HepG2 (cell line): ENCODE measurements around the gene NIFK. TPM values are rescaled to one million over a fixed set of nuclear protein-coding genes. Genes with fewer than 3 reads are reported as not detected.

ENCODE experiments used
- ATAC-seq: fragments of 200-7000 bp; cut with Tn5 transposase; 3 replicates; pipeline ENCODE4 v1.9.1; 2020; ENCODE audit warnings: mild to moderate bottlenecking, moderate library complexity
- BruUV-seq: library from RNA; stranded (reverse); fragments of 400-500 nt; replicated peaks from 2 replicates; lab custom pipeline; 2021; lab: Mats Ljungman, UMichigan
- CTCF ChIA-PET: fragments of 300-600 bp; formaldehyde crosslinking; extraction: SDS; loops from one replicate; lab custom pipeline; 2021; ENCODE audit warnings: low total read pairs, inconsistent platforms, low intra/inter-chr PET ratio; lab: Yijun Ruan, JAX
- POLR2A ChIA-PET: fragments of 350-600 bp; sonication (Branson Sonifier 250); formaldehyde crosslinking; loops from one replicate; lab custom pipeline; 2020; ENCODE audit warnings: antibody characterized with exemption, inconsistent platforms; lab: Yijun Ruan, JAX
- DNase-seq: peaks from one replicate; pipeline ENCODE4 v3.0.0-alpha.2; 2015; ENCODE audit warnings: low spot score
- FAIRE-seq: peaks from 3 replicates; lab custom pipeline; 2011; peaks lifted over from hg19 to GRCh38; lab: Jason Lieb, UNC
- H2AFZ ChIP-seq: one replicate; pipeline ENCODE4 v1.6.1; 2011; ENCODE audit warnings: low read length, inconsistent platforms
- H3K27ac ChIP-seq: fragments of 300-600 bp; 3 replicates; pipeline ENCODE4 v1.8.0; 2011; ENCODE audit warnings: mixed run types, mild to moderate bottlenecking, mixed read lengths, low read length, inconsistent platforms; ENCODE audit not compliant: insufficient read depth; ENCODE audit errors: extremely low read length
- H3K27me3 ChIP-seq, 2 experiments: fragments of 200-600 bp in 1 of 2; 2 replicates in 1 of 2; 3 replicates in 1 of 2; pipeline versions ENCODE4 v1.6.0 to v1.8.0; 2011; ENCODE audit warnings: low read length in 2 of 2, mild to moderate bottlenecking in 2 of 2, moderate library complexity in 2 of 2, inconsistent platforms in 1 of 2; ENCODE audit not compliant: insufficient read depth in 2 of 2, control insufficient read depth in 1 of 2
- H3K36me3 ChIP-seq, 2 experiments: fragments of 200-600 bp in 1 of 2; replicated peaks in 1 of 2; 2 replicates in 1 of 2; 3 replicates in 1 of 2; pipeline versions ENCODE4 v1.5.1 to v1.8.0; 2011; ENCODE audit warnings: low read length in 2 of 2, inconsistent platforms in 1 of 2; ENCODE audit not compliant: insufficient read depth in 2 of 2, control insufficient read depth in 1 of 2
- H3K4me1 ChIP-seq: 2 replicates; pipeline ENCODE4 v1.5.1; 2012; ENCODE audit warnings: low read length, inconsistent platforms; ENCODE audit not compliant: insufficient read depth
- H3K4me2 ChIP-seq: 2 replicates; pipeline ENCODE4 v1.6.0; 2011; ENCODE audit warnings: low read depth, low read length, inconsistent platforms
- H3K4me3 ChIP-seq, 3 experiments: fragments of 200-600 bp in 1 of 3; sonication (generic), shearing (Covaris generic) in 1 of 3; replicated peaks in 1 of 3; 2 replicates each; pipeline ENCODE4 v1.5.1; 2011 to 2016; ENCODE audit warnings: low read length in 3 of 3, inconsistent platforms in 2 of 3, low read depth in 2 of 3, mild to moderate bottlenecking in 2 of 3, control low read depth in 1 of 3, mixed read lengths in 1 of 3; ENCODE audit not compliant: insufficient read depth in 1 of 3
- H3K79me2 ChIP-seq: one replicate; pipeline ENCODE4 v1.6.1; 2011; ENCODE audit warnings: low read length, inconsistent platforms; ENCODE audit not compliant: insufficient read depth
- H3K9ac ChIP-seq: 2 replicates; pipeline ENCODE4 v1.6.0; 2011; ENCODE audit warnings: mild to moderate bottlenecking, low read depth, low read length, inconsistent platforms; ENCODE audit not compliant: insufficient read depth
- H3K9me3 ChIP-seq: 2 replicates; pipeline ENCODE4 v1.5.1; 2012; ENCODE audit warnings: mild to moderate bottlenecking, low read length
- H4K20me1 ChIP-seq: 2 replicates; pipeline ENCODE4 v1.6.0; 2011; ENCODE audit warnings: inconsistent platforms, mild to moderate bottlenecking, low read length, moderate library complexity; ENCODE audit not compliant: insufficient read depth
- AGO1 ChIP-seq: fragments of 200-400 bp; formaldehyde crosslinking; IDR thresholded peaks from 2 replicates; pipeline ENCODE4 v1.6.1; 2017; ENCODE audit warnings: mild to moderate bottlenecking, low read depth, low read length, moderate library complexity; ENCODE audit not compliant: poor library complexity, severe bottlenecking
- ZNF674 ChIP-seq: sonication (generic); formaldehyde crosslinking; IDR thresholded peaks from 2 replicates; pipeline ENCODE4 v1.5.0; 2020; ENCODE audit warnings: low read depth, mild to moderate bottlenecking, missing genetic modification reagents
- ZNF724P ChIP-seq: sonication (generic); formaldehyde crosslinking; IDR thresholded peaks from 2 replicates; pipeline ENCODE4 v1.8.0; 2022; ENCODE audit warnings: missing genetic modification reagents, borderline replicate concordance
- WGBS: methylation state at CpG from one replicate; pipeline ENCODE4 v1.1.6; 2017; ENCODE audit warnings: low lambda C conversion rate; 5-methylcytosine and 5-hydroxymethylcytosine counted together
- in situ Hi-C: cut with HindIII; loops from 2 replicates; pipeline ENCODE4 v1.10.0; 2017; ENCODE audit warnings: low pct_unique_long_range_greater_than_20kb; ENCODE audit not compliant: extremely low pct_ligation_motif_present
- intact Hi-C: fragments of 100-400 bp; cut with micrococcal nuclease; formaldehyde crosslinking; loops from one replicate; pipeline ENCODE4 v1.10.0; 2022; ENCODE audit not compliant: unreplicated experiment
- polyA plus RNA-seq, 8 experiments: library from polyadenylated mRNA; depleted of rRNA in 3 of 8; stranded (reverse) in 7 of 8; unstranded in 1 of 8; fragments of >200 nt; fragmentation: Illumina TruSeq in 4 of 8; extraction: Trizol in 4 of 8; gene quantifications; 2 replicates each; pipeline versions ENCODE4 v1.2.1 to v1.2.3, GENCODE V29; 2011 to 2016; ENCODE audit warnings: low read depth in 4 of 8, missing spikeins in 1 of 8, mixed read lengths in 1 of 8; ENCODE audit not compliant: insufficient read depth in 1 of 8
- total RNA-seq, 5 experiments: library from RNA; depleted of rRNA; stranded (reverse); fragments of >200 nt; fragmentation: Illumina TruSeq; extraction: Trizol; gene quantifications; 2 replicates each; pipeline ENCODE4 v1.2.3, GENCODE V29; 2016; ENCODE audit warnings: low read depth in 1 of 5
- TF ChIP-seq, protein P1 (sequence below): sonication (generic); formaldehyde crosslinking; IDR thresholded peaks from 2 replicates; pipeline ENCODE4 v1.4.0; 2020; ENCODE audit warnings: low read depth, mild to moderate bottlenecking, missing genetic modification reagents
- TF ChIP-seq, protein P2 (sequence below): sonication (generic); formaldehyde crosslinking; IDR thresholded peaks from 2 replicates; pipeline ENCODE4 v1.8.0; 2022; ENCODE audit warnings: mild to moderate bottlenecking, missing genetic modification reagents

The NIFK gene
- total and polyA plus RNA-seq, 2 of the 13 experiments (the other 11 are each of a cell fraction or from before 2014, with no cell fraction given): 19.6 to 105 TPM

DNA sequence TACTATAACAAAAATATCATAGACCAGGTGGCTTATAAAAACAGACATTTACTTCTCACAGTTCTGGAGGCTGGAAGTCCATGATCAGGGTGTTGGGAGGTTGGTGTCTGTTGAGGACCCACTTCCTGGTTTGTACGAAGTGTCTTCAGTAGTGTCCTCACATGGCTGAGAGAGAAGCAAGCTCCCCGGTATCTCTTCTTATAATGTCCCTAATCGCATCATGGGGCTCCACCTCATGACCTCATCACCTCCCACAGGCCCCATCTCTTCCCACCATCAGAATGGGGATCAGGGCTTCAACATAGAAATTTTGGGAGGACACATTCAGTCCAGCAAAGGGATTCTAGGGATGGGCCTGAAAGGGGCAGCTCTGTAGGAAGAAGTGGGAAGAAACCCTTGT lies 4.8 kb upstream of the NIFK start:
- in situ Hi-C loops (no loop called here), intact Hi-C loops (no loop called here)
- Histone ChIP-seq H3K36me3 (no peaks in the 10 kb centered on the region), H3K4me2 (no peak overlapping the region), H3K27me3 (peaks cover 2 to 30% of the 10 kb centered on the region in 2 experiments; a peak in 3 of 5 replicates), H2AFZ (no peak overlapping the region), H3K79me2 (peaks cover 2% of the 10 kb centered on the region), H3K4me3 (no peak overlapping the region), H4K20me1 (no peaks in the 10 kb centered on the region), H3K9me3 (no peaks in the 10 kb centered on the region), H3K27ac (no peak overlapping the region), H3K4me1 (peaks cover 15% of the 10 kb centered on the region), H3K9ac (no peak overlapping the region)
- CTCF ChIA-PET: no interaction called here
- TF ChIP-seq ZNF724P: no peak
- no peak for TF ChIP-seq AGO1
- TF ChIP-seq ZNF674 (CRISPR knock-in tag): no peak
- TF ChIP-seq, protein P1, sequence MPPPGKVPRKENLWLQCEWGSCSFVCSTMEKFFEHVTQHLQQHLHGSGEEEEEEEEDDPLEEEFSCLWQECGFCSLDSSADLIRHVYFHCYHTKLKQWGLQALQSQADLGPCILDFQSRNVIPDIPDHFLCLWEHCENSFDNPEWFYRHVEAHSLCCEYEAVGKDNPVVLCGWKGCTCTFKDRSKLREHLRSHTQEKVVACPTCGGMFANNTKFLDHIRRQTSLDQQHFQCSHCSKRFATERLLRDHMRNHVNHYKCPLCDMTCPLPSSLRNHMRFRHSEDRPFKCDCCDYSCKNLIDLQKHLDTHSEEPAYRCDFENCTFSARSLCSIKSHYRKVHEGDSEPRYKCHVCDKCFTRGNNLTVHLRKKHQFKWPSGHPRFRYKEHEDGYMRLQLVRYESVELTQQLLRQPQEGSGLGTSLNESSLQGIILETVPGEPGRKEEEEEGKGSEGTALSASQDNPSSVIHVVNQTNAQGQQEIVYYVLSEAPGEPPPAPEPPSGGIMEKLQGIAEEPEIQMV (CRISPR knock-in tag): no peak
- ATAC-seq: no peak
- BruUV-seq: no TSS peak
- no peak for DNase-seq
- POLR2A ChIA-PET: interaction anchor here (1.5 kb wide), 1 partner anchor 14 kb away, joined by 3 read pairs; the partner anchor contains the start of gene TSN
- WGBS: 58% methylated on average over 3 of the region's 3 CpGs
- FAIRE-seq: no peak

DNA sequence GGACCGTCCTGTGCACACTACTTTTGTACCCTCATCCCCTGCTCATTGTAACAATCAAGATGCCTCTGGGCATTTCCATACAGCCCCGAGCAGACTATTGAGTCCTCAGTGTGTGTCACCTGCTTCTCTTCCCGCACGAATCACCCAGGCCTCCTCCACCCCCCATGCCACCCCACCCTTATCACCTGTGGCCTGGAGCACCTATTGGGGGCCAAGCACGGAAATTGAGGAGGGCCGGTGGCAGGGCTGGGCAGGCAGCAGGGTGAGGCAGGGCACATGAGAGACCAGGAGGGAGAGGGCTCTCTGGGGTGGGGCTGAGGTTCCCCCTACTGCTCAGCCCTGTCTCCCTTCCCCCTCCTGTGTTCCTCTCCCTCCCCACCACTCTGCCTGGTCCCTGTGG lies 4.3 kb upstream of the NIFK start:
- 23% methylated on average over 6 of the region's 6 CpGs for WGBS
- H3K79me2 ChIP-seq: peaks cover 6% of the 10 kb centered on the region
- FAIRE-seq (no peak), ATAC-seq (no peak), DNase-seq (no peak)
- H3K4me1 ChIP-seq: peaks cover 15% of the 10 kb centered on the region
- POLR2A ChIA-PET: no interaction called here
- H3K9ac ChIP-seq: no peak overlapping the region
- H3K9me3 ChIP-seq: no peaks in the 10 kb centered on the region
- H4K20me1 ChIP-seq: no peaks in the 10 kb centered on the region
- TF ChIP-seq, protein P2, sequence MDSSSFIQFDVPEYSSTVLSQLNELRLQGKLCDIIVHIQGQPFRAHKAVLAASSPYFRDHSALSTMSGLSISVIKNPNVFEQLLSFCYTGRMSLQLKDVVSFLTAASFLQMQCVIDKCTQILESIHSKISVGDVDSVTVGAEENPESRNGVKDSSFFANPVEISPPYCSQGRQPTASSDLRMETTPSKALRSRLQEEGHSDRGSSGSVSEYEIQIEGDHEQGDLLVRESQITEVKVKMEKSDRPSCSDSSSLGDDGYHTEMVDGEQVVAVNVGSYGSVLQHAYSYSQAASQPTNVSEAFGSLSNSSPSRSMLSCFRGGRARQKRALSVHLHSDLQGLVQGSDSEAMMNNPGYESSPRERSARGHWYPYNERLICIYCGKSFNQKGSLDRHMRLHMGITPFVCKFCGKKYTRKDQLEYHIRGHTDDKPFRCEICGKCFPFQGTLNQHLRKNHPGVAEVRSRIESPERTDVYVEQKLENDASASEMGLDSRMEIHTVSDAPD: no peak
- in situ Hi-C loops (no loop called here), intact Hi-C loops (no loop called here)
- BruUV-seq: no TSS peak
- CTCF ChIA-PET: no interaction called here
- no peak overlapping the region for H2AFZ ChIP-seq
- H3K36me3 ChIP-seq: no peaks in the 10 kb centered on the region
- H3K4me3 ChIP-seq: no peak overlapping the region
- H3K4me2 ChIP-seq: no peak overlapping the region
- H3K27me3 ChIP-seq: peaks cover 2 to 30% of the 10 kb centered on the region in 2 experiments; a peak in 3 of 5 replicates
- H3K27ac ChIP-seq: no peak overlapping the region
